Measurements from ENCODE around the gene CLVS2.

The CLVS2 gene

DNA sequence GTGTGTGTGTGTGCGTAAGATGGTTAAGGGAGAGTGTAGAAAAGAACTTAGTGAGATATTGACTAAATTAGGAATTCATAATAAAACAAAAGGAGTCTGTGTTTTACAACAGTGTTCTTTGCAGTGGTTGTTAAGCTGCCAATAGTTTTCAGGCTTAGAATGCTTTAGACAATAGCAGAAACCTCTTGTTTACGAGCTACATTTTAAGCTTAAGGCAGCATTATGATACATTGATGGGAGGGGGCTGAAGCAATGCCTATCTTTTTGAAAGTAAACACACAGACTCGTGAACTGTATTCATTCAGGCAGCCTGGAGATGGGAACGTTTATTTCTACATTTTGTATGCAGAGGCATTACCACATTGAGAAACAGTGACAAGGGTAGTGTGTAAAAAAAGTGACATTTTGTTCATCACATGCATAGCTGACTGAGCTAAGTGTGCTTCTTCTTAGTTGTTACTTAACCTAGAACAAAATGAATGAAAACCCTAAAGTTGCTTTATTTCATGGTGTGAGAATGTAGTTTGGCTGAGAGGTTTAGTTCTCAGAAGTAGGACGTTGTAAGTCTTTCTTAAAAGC, 21.2 kb downstream of the CLVS2 start:
- H3K4me3 ChIP-seq (ENCODE audit: low read length) = no peak overlapping the region
- no peak for DNase-seq (ENCODE audit: low read depth, low spot score)

DNA sequence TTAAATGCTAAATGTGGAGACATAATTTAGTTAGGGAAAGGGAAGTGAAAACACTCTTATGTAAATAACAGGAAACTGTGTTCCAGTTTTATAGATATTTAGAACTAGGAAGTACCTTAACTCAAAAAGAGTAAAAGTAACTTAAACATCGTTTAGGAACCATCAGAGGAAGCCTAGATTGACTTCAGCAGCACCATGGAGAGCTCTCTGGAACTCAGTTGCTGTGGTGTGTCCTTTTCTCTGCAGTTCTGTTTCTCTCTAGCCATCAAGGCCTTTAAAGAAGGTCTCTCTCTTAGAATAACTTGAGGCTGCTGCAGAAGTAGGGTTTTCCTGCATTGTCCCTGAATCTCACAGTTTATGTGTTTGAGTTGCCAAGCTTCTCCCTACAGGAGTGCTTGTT, 26.9 kb downstream of the CLVS2 start:
- no peak overlapping the region for H3K4me3 ChIP-seq (ENCODE audit: low read length)
- peak; percentile 5 for DNase-seq (ENCODE audit: low read depth, low spot score)

DNA sequence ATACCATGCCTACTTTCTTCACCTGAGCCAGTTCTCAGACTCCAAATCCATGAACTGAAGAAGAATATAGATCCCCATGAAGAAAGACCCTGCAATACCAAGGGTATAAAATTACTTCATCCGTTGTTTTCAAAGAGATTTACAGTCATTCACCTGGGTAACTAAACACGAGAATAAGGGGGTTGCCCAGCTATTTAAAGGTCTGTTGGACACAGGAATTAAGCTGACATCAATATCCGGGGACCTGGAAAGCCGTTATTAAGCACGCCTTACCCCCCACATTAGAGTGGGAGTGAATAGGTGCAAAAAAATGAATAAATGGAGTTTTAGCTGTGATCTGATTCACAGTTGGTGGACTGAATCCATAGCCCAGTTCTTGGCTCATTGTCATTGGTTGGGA, 28.9 kb downstream of the CLVS2 start:
- H3K4me3 ChIP-seq (ENCODE audit: low read length) = no peak overlapping the region
- DNase-seq (ENCODE audit: low read depth, low spot score) = no peak

DNA sequence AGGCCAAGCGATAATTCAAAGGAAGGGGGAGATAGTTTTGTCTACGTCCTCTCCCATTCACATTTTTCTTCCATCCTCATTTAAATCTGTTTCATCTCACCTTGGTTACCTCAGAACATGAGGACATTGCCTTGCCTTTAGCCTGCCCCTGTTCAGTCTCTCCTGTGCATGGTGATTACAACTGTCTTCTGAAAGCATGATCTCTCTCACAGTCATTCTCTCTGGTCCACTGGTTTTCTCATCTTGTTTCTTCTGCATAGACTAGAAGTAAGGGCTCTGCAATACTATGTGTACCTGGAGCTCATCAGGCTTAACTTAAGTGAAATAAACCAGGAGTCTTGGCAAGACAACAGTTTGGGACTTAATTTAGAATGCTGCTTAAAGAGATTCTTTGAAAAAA, 31.4 kb downstream of the CLVS2 start:
- H3K4me3 ChIP-seq (ENCODE audit: low read length) = no peak overlapping the region
- no peak for DNase-seq (ENCODE audit: low read depth, low spot score)

DNA sequence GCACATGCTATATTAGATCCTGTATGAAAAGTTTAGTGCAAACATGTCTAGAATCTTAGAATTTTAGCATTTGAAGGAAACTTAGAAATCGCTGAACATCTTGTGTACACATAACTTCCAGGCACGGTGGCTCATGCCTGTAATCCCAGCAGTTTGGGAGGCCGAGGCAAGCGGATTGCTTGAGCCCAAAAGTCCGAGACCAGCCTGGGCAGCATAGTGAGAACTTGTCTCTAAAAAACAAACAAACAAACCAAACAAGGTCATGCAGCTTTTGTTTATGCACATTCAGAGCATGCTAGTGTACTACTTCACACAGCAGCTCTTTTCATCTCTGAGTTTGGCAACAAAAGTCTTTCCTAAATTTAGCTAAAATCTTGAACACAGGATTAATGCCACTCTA, 32.2 kb downstream of the CLVS2 start:
- no peak overlapping the region for H3K4me3 ChIP-seq (ENCODE audit: low read length)

GRCh38 chr6:123030282-123030681, 34.2 kb downstream of the CLVS2 start:
- DNase-seq (ENCODE audit: low read depth, low spot score) = no peak
- H3K4me3 ChIP-seq (ENCODE audit: low read length) = no peak overlapping the region

More for the DNA sequence above, 32.2 kb downstream of the CLVS2 start:
- no peak for DNase-seq (ENCODE audit: low read depth, low spot score)

DNA sequence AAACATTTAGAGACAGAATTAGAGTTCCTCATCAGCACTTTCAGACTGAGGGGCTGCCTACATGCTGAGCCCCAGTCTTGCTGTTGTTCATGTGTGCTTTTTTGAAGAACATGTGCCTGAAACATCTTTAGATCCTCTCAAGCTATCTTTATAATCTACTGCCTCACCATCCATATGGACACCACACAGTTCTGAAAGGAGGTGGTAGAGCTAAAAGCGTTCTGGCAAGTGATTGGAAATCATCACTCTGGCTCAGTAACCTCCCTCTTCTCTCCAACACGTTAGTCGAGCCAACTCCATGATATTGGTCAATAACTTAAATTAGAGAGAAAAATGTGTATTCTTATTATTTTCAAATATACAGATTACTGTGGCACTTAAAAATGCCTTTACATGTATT, 40.6 kb downstream of the CLVS2 start:
- no peak for DNase-seq (ENCODE audit: low read depth, low spot score)
- no peak overlapping the region for H3K4me3 ChIP-seq (ENCODE audit: low read length)

GRCh38 chr6:123039431-123039830, 43.4 kb downstream of the CLVS2 start:
- H3K4me3 ChIP-seq (ENCODE audit: low read length) = no peak overlapping the region
- no peak for DNase-seq (ENCODE audit: low read depth, low spot score)

DNA sequence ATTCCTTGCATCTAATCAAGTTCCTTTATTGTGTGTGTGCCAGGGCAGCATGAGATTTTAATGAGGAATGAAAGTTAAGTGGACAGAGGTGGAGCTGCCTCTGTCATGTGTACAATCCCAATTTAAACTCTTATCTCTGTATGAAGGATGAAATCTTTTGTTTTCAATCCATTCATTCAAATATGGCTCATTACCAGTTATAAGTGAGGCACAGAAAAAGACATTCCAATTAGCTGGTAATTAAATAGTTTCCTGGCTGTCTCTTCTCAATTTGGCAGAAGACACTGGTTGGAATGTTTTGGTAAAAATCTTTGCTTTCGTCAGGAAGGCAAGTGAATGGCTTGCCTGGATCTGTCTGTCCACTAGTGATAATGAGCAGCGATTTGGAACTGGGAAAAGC, 46.4 kb downstream of the CLVS2 start:
- no peak for DNase-seq (ENCODE audit: low read depth, low spot score)
- no peak overlapping the region for H3K4me3 ChIP-seq (ENCODE audit: low read length)

DNA sequence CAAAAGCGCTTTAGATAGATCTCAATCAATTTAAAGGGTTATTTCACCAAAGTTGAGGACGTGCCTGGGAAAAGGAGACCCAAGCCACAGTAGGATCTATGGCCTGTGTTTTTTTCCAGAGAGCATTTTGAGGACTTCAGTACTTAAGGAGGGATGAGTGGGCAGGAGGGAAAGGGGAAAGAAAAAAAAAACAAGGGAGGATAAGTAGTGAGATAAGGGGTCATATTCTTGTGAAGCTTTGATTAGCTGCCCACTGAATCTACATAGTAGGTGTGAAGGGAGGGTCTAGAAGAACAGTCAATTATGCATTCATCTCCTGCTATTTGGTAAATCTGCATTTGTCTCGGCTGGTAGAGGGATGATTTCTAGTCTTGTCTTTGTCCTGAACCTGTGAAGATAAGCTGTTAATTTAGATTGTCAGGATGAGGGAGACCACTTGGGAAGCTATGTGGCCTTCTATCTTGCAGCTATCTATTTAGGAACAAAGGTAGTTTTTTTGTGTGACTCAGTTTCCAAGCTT, 48.4 kb downstream of the CLVS2 start:
- no peak overlapping the region for H3K4me3 ChIP-seq (ENCODE audit: low read length)
- DNase-seq (ENCODE audit: low read depth, low spot score) = no peak

GRCh38 chr6:123053602-123054225, 57.7 kb downstream of the CLVS2 start:
- H3K4me3 ChIP-seq (ENCODE audit: low read length) = no peak overlapping the region
- no peak for DNase-seq (ENCODE audit: low read depth, low spot score)

- H3K4me3 ChIP-seq (ENCODE audit: low read length) = no peak overlapping the region
- no peak for DNase-seq (ENCODE audit: low read depth, low spot score)
Observed at GRCh38 chr6:123055256-123055655, 59.2 kb downstream of the CLVS2 start.

DNA sequence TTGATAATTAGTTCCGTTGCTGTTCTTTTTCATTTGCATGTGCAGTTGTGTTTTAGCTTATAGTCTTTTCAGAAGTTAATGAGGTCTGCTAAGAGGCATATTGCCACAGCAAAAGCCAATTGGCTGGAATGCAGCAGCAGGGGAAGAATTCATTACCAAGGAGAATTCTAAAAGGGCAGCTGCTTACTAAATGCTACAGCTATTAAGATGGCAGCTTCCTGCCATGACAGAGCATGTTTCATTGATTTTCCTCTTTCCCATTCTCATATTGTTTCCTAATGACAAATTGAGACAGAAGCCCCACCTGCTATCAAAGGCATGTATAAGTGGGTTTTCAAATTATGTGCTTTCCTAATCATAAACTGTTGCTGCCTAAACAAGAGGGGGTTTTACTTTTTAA, 66.6 kb downstream of the CLVS2 start:
- DNase-seq (ENCODE audit: low read depth, low spot score) = no peak
- H3K4me3 ChIP-seq (ENCODE audit: low read length) = no peak overlapping the region

- H3K4me3 ChIP-seq (ENCODE audit: low read length) = no peak overlapping the region
- no peak for DNase-seq (ENCODE audit: low read depth, low spot score)
Observed at GRCh38 chr6:123064038-123064437, 68.0 kb downstream of the CLVS2 start.

DNA sequence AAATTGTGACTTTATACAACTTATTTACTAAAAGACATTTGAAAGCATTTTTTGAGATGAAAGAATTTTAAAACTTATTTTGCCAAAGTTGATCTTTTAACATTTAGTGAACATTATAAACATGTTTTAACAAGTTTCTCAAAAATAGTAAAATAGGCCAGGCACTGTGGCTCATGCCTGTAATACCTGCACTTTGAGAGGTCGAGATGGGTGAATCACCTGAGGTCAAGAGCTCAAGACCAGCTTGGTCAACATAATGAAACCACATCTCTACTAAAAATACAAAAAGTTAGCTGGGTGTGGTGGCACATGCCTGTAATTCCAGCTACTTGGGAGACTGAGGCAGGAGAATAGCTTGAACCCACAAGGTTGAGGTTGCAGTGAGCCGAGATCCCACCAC, 78.6 kb downstream of the CLVS2 start:
- DNase-seq (ENCODE audit: low read depth, low spot score) = no peak

DNA sequence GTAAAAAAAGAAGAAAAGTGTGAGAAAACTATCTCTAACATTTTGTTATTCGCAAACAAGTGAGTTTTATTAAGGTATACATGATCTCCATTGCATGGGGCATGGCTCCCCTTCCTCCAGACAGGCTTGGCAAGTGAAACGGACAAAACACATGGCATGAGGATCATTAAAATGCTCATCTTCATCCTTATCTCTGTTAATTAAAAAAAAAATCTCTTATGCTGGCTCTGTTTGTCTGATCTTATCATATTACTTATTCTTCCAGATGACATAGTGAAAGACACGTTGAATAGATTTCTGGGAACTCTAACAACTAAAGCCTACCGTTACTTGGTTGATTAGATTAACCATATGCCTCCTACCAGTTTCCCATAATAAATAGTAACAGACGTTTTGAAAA, 89.4 kb downstream of the CLVS2 start:
- DNase-seq (ENCODE audit: low read depth, low spot score) = no peak
- H3K4me3 ChIP-seq (ENCODE audit: low read length) = no peak overlapping the region

More for the DNA sequence above, 78.6 kb downstream of the CLVS2 start:
- no peak overlapping the region for H3K4me3 ChIP-seq (ENCODE audit: low read length)

- DNase-seq (ENCODE audit: low read depth, low spot score) = no peak
- no peak overlapping the region for H3K4me3 ChIP-seq (ENCODE audit: low read length)
Observed at GRCh38 chr6:123089226-123089625, 93.2 kb downstream of the CLVS2 start.

GRCh38 chr6:123091091-123091895, 95.3 kb downstream of the CLVS2 start:
- DNase-seq (ENCODE audit: low read depth, low spot score) = no peak
- H3K4me3 ChIP-seq (ENCODE audit: low read length) = no peak overlapping the region

DNA sequence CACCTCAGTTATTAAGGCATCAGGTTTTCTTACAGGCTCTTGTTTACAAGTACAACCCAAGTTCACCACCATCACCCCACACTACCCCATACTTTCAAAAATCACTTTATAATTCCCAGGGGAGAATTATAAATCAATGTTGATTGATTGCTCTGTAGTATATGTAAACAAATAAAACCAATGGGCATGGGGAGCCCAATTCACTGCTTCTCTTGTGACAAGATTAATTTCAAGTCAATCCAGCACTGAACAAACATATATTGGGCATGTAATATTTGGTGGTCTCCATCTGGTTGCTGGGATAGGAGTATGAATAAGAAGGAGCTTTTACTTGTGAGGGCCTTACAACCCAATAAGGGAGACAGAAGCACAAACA, 95.8 kb downstream of the CLVS2 start:
- no peak overlapping the region for H3K4me3 ChIP-seq (ENCODE audit: low read length)
- no peak for DNase-seq (ENCODE audit: low read depth, low spot score)

GRCh38 chr6:123094795-123095194, 98.8 kb downstream of the CLVS2 start:
- H3K4me3 ChIP-seq (ENCODE audit: low read length) = no peak overlapping the region
- no peak for DNase-seq (ENCODE audit: low read depth, low spot score)
